T-helper 1 cell (primary cell): Measurements from ENCODE around the gene OR9Q2.
"Not testable (repeated sequence)": the region's sequence is repeated elsewhere in the genome, so short reads cannot be mapped to it uniquely, and the experiment has no call there.

ENCODE experiments used
- DNase-seq, 5 donors: peaks; one replicate each; pipeline ENCODE4 v3.0.0-alpha.2; 2012 to 2020
- total RNA-seq, 4 donors: gene quantifications; one replicate each; lab custom pipeline; 2026; lab: John Stamatoyannopoulos, UW

The OR9Q2 gene
- total RNA-seq: 0 reads per million in 4 donors

- DNase-seq: no peak
These were observed at the start of gene OR9Q2 for GRCh38 chr11:58188770-58189169. Gene OR9Q2 (plus strand): TSS chr11:58189070. CDS start chr11:58190491, 1,421 bp downstream.

- no peak for DNase-seq
These were observed 46.1 kb upstream of the OR9Q2 start for GRCh38 chr11:58142761-58143160.

GRCh38 chr11:58152781-58153180 is 36.1 kb upstream of the OR9Q2 start:
- DNase-seq: no peak

- DNase-seq: no peak
These were observed 24.5 kb upstream of the OR9Q2 start for GRCh38 chr11:58164389-58164788.

- DNase-seq: no peak
These were observed 23.9 kb upstream of the OR9Q2 start for GRCh38 chr11:58164990-58165389.

- no peak for DNase-seq
These were observed 23.3 kb upstream of the OR9Q2 start for GRCh38 chr11:58165504-58166106.

GRCh38 chr11:58177409-58178054 is 11.3 kb upstream of the OR9Q2 start:
- no peak for DNase-seq

GRCh38 chr11:58178444-58178843 is 10.4 kb upstream of the OR9Q2 start:
- DNase-seq: no peak

GRCh38 chr11:58179648-58180047 is 9.2 kb upstream of the OR9Q2 start:
- no peak for DNase-seq

- DNase-seq: no peak
These were observed 1.9 kb upstream of the OR9Q2 start for GRCh38 chr11:58186938-58187337.

GRCh38 chr11:58192229-58192628 is 3.4 kb downstream of the OR9Q2 start:
- DNase-seq: no peak

- DNase-seq: no peak
These were observed 4.5 kb downstream of the OR9Q2 start for GRCh38 chr11:58193391-58193790.

GRCh38 chr11:58195939-58196338 is 7.1 kb downstream of the OR9Q2 start:
- DNase-seq: no peak

- DNase-seq: no peak
These were observed 10.4 kb downstream of the OR9Q2 start for GRCh38 chr11:58199271-58199670.

GRCh38 chr11:58204042-58204441 is 15.2 kb downstream of the OR9Q2 start, which contains the start of gene OR1S2:
Gene OR1S2 (minus strand): TSS chr11:58204142. CDS start chr11:58204142, 0 bp downstream.
- no peak for DNase-seq

- not testable (repeated sequence) for DNase-seq
These were observed 23.6 kb downstream of the OR9Q2 start, which contains the start of gene OR1S1 for GRCh38 chr11:58212420-58212819. Gene OR1S1 (plus strand): TSS chr11:58212720.

GRCh38 chr11:58216476-58216875 is 27.6 kb downstream of the OR9Q2 start:
- DNase-seq: no peak

GRCh38 chr11:58222721-58223120 is 33.9 kb downstream of the OR9Q2 start:
- no peak for DNase-seq

- DNase-seq: no peak
These were observed 39.2 kb downstream of the OR9Q2 start for GRCh38 chr11:58227956-58228615.
